Measurements from ENCODE around the gene FMNL3.

DNA sequence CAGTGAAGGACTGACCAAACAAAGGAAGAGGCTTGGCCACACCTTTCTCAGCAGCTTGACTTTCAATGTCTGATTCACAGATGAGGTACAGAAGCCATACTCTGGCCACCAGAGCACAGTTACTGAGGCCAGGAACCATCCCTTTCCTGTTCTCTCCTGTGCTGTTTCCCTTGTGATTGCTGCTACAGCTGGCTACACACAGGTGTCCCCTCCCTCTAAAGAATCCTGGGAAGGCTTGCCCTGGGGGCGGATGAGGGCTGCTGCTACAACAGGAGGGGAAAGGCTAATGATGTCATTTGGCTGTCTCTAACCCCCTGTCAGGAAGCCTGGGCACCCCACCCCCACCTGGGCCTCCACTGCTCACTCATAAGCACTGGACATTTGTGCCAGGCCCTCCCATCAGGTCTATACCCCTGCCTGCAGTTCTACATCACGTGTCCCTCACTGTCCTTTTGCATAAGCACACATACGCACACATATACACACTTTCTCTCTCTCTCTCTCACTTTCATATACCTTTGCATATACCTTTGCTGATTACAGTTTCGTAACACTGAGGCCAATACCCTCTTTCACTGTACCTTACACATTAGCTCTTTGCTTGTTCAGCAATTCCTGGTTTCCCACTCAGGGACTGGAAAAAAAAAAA lies 42.5 kb downstream of the FMNL3 start:
- TF ChIP-seq CTCF (IDR thresholded peaks at IDR 0.05; ENCODE audit: low read length) = no peak
- TF ChIP-seq EZH2phosphoT487 (IDR thresholded peaks at IDR 0.05; ENCODE audit: low read length) = no peak

Data from MM.1S (cell line).